GM12878 (cell line): ENCODE results near the gene SEPTIN1. TPM values are rescaled to one million over a fixed set of nuclear protein-coding genes. Genes with fewer than 3 reads are reported as not detected.
A peak's percentile ranks its signal among the peaks of the same experiment; 100 is the strongest.

Source experiments
- ATAC-seq: fragments of 200-7000 bp; cut with Tn5 transposase; 3 replicates; pipeline ENCODE4 v1.9.1; 2020; ENCODE audit warnings: mild to moderate bottlenecking, moderate library complexity
- BruUV-seq: library from RNA; stranded (reverse); fragments of 400-500 nt; replicated peaks from 2 replicates; lab custom pipeline; 2021; lab: Mats Ljungman, UMichigan
- CTCF ChIA-PET: fragments of 300-600 bp; sonication (Branson Sonifier 250); formaldehyde crosslinking; extraction: SDS; loops from one replicate; lab custom pipeline; 2021; ENCODE audit warnings: inconsistent platforms; lab: Yijun Ruan, JAX
- POLR2A ChIA-PET: fragments of 350-600 bp; formaldehyde crosslinking; extraction: SDS; loops from one replicate; lab custom pipeline; 2021; ENCODE audit warnings: inconsistent platforms; lab: Charles Lee
- RAD21 ChIA-PET: fragments of 300-600 bp; sonication (Branson Sonifier 250); formaldehyde crosslinking; loops from one replicate; lab custom pipeline; 2023; ENCODE audit warnings: antibody characterized with exemption; ENCODE audit not compliant: unreplicated experiment; lab: Charles Lee
- SMC1A ChIA-PET: fragments of 300-600 bp; sonication (Branson Sonifier 250); formaldehyde crosslinking; loops from one replicate; lab custom pipeline; 2023; ENCODE audit not compliant: unreplicated experiment, uncharacterized antibody; lab: Charles Lee
- DNase-seq: peaks from one replicate; pipeline ENCODE4 v3.0.0-alpha.2; 2011; ENCODE audit warnings: low read depth, low spot score
- FAIRE-seq: peaks from 3 replicates; lab custom pipeline; 2011; peaks lifted over from hg19 to GRCh38; lab: Jason Lieb, UNC
- H2AFZ ChIP-seq: 2 replicates; pipeline ENCODE4 v1.6.0; 2011; ENCODE audit warnings: low read depth, low read length, control low read depth; ENCODE audit not compliant: control insufficient read depth
- H3K27ac ChIP-seq: 2 replicates; pipeline ENCODE4 v1.5.1; 2011; ENCODE audit warnings: control low read depth; ENCODE audit not compliant: control insufficient read depth, insufficient read depth
- H3K27me3 ChIP-seq, 2 experiments: replicated peaks in 1 of 2; 2 replicates each; pipeline versions ENCODE4 v1.6.0 to v1.6.1; 2011; ENCODE audit warnings: low read length in 1 of 2; ENCODE audit not compliant: control insufficient read depth in 2 of 2, insufficient read depth in 2 of 2
- H3K36me3 ChIP-seq, 2 experiments: 2 replicates each; pipeline ENCODE4 v1.5.1; 2011; ENCODE audit warnings: low read length in 1 of 2; ENCODE audit not compliant: control insufficient read depth in 2 of 2, insufficient read depth in 2 of 2
- H3K4me1 ChIP-seq: 2 replicates; pipeline ENCODE4 v1.6.1; 2011; ENCODE audit warnings: mild to moderate bottlenecking, low read length, moderate library complexity, mixed read lengths; ENCODE audit not compliant: control insufficient read depth, insufficient read depth
- H3K4me2 ChIP-seq: 2 replicates; pipeline ENCODE4 v1.6.0; 2011; ENCODE audit warnings: control low read depth; ENCODE audit not compliant: control insufficient read depth, insufficient read depth
- H3K4me3 ChIP-seq: fragments of 200-600 bp; sonication (generic); 2 replicates; pipeline ENCODE4 v1.5.1; 2016
- H3K79me2 ChIP-seq: 2 replicates; pipeline ENCODE4 v1.6.0; 2011; ENCODE audit warnings: low read length; ENCODE audit not compliant: control insufficient read depth, insufficient read depth
- H3K9ac ChIP-seq: 2 replicates; pipeline ENCODE4 v1.8.0; 2011; ENCODE audit warnings: low read length, control low read depth, mixed read lengths; ENCODE audit not compliant: control insufficient read depth, insufficient read depth
- H3K9me3 ChIP-seq: replicated peaks from 3 replicates; pipeline ENCODE4 v1.5.1; 2011; ENCODE audit warnings: mild to moderate bottlenecking, low read length; ENCODE audit not compliant: control insufficient read depth, insufficient read depth
- H4K20me1 ChIP-seq: 2 replicates; pipeline ENCODE4 v1.6.0; 2011; ENCODE audit not compliant: control insufficient read depth, insufficient read depth
- ASH2L ChIP-seq: fragments of 300-600, 200-600 bp; sonication (generic); IDR thresholded peaks from 2 replicates; pipeline ENCODE4 v1.6.1; 2017; ENCODE audit warnings: low read depth, mild to moderate bottlenecking, borderline replicate concordance
- ATF2 ChIP-seq: IDR thresholded peaks from 2 replicates; pipeline ENCODE4 v1.6.1; 2012; ENCODE audit warnings: low read length, inconsistent platforms
- CREB1 ChIP-seq: IDR thresholded peaks from 2 replicates; pipeline ENCODE4 v1.6.1; 2012; ENCODE audit warnings: low read depth, mild to moderate bottlenecking, inconsistent platforms
- DPF2 ChIP-seq: fragments of 450-650 bp; IDR thresholded peaks from 2 replicates; pipeline ENCODE4 v1.6.1; 2017; ENCODE audit warnings: mild to moderate bottlenecking
- EGR1 ChIP-seq, 2 experiments: IDR thresholded peaks; 1 replicate in 1 of 2; 2 replicates in 1 of 2; pipeline ENCODE4 v1.6.1; 2011 to 2012; ENCODE audit warnings: low read depth in 2 of 2, low read length in 2 of 2, borderline replicate concordance in 1 of 2, mild to moderate bottlenecking in 1 of 2, moderate library complexity in 1 of 2
- LARP7 ChIP-seq: fragments of 450-650 bp; IDR thresholded peaks from 2 replicates; pipeline ENCODE4 v1.6.1; 2017; ENCODE audit warnings: mild to moderate bottlenecking
- NR2F1 ChIP-seq: fragments of 450-650 bp; conservative IDR thresholded peaks from 2 replicates; pipeline ENCODE4 v1.6.1; 2017; ENCODE audit warnings: mild to moderate bottlenecking
- PKNOX1 ChIP-seq: fragments of 450-650 bp; IDR thresholded peaks from 2 replicates; pipeline ENCODE4 v1.6.1; 2016; ENCODE audit warnings: mild to moderate bottlenecking
- TCF7 ChIP-seq: IDR thresholded peaks from 2 replicates; pipeline ENCODE4 v1.6.1; 2014; ENCODE audit warnings: antibody characterized with exemption, borderline replicate concordance
- ZBTB40 ChIP-seq: fragments of 450-650 bp; IDR thresholded peaks from 2 replicates; pipeline ENCODE4 v1.6.1; 2016; ENCODE audit warnings: mild to moderate bottlenecking, moderate library complexity, borderline replicate concordance
- ZNF384 ChIP-seq: IDR thresholded peaks from 2 replicates; pipeline ENCODE4 v1.6.1; 2012; ENCODE audit warnings: low read depth, mild to moderate bottlenecking, low read length, improper control_type of control experiment, borderline replicate concordance
- ZNF687 ChIP-seq: fragments of 450-650 bp; IDR thresholded peaks from 2 replicates; pipeline ENCODE4 v1.6.1; 2017; ENCODE audit warnings: mild to moderate bottlenecking, moderate library complexity
- WGBS: methylation state at CpG from one replicate; pipeline ENCODE4 v1.1.6; 2016; ENCODE audit warnings: low lambda C conversion rate; ENCODE audit not compliant: insufficient replicate concordance, insufficient coverage; ENCODE audit errors: missing lambda C conversion rate; 5-methylcytosine and 5-hydroxymethylcytosine counted together
- in situ Hi-C: fragments of 300-500 bp; cut with MboI; formaldehyde crosslinking; loops from 9 replicates; pipeline ENCODE4 v1.14.3; 2018; ENCODE audit warnings: mixed read lengths
- intact Hi-C: fragments of 100-400 bp; cut with micrococcal nuclease; formaldehyde crosslinking; loops from one replicate; pipeline ENCODE4 v1.14.2; 2022; ENCODE audit not compliant: unreplicated experiment
- polyA plus RNA-seq, 11 experiments: library from polyadenylated mRNA; depleted of rRNA in 4 of 11; unstranded in 6 of 11; stranded (reverse) in 5 of 11; fragments of >200 nt; fragmentation: Nextera tagmentation in 4 of 11; fragmentation: Illumina TruSeq in 1 of 11; extraction: Ambion mirVana in 4 of 11; extraction: Trizol in 1 of 11; gene quantifications; 1 replicate in 1 of 11; 2 replicates in 10 of 11; pipeline versions ENCODE4 v1.2.1 to v1.2.3, GENCODE V29; 2011 to 2016; ENCODE audit warnings: inconsistent platforms in 2 of 11, missing spikeins in 2 of 11, low read depth in 1 of 11
- total RNA-seq, 4 experiments: library from RNA; depleted of rRNA in 3 of 4; stranded (reverse); fragments of >200 nt in 3 of 4; fragmentation: Illumina TruSeq in 1 of 4; extraction: Trizol in 1 of 4; gene quantifications; 2 replicates each; pipeline versions ENCODE4 v1.2.1 to v1.2.3, GENCODE V29; 2013 to 2021

The SEPTIN1 gene
- total and polyA plus RNA-seq, 10 of the 15 experiments (the other 5 are each of a cell fraction or from before 2014, with no cell fraction given), result 2.8 to 153 (median 94.1) TPM

- no peaks in the 10 kb centered on the region for H3K27me3 ChIP-seq
- H4K20me1 ChIP-seq, result no peaks in the 10 kb centered on the region
- peak; percentile 60 for ATAC-seq
- RAD21 ChIA-PET, result interaction anchor here (1.1 to 1.6 kb wide), 3 partner anchors 32 to 52 kb away, joined by 3 read pairs; partner anchors contain the start of gene DCTPP1
- H3K36me3 ChIP-seq, result peaks cover 0 to 4% of the 10 kb centered on the region in 2 experiments; a peak in 2 of 4 replicates
- H3K4me2 ChIP-seq, result peak overlapping the region; percentile 92
- CTCF ChIA-PET, result interaction anchor here (0.8 to 1.6 kb wide), 3 partner anchors 18 to 220 kb away, joined by 3 read pairs; no protein-coding TSS in a partner anchor
- BruUV-seq, result no TSS peak
- peaks cover 25% of the 10 kb centered on the region for H3K4me1 ChIP-seq
- peak; percentile 83 for FAIRE-seq
- H2AFZ ChIP-seq, result peak overlapping the region; percentile 62
- peak overlapping the region; percentile 80 for H3K4me3 ChIP-seq
- H3K9me3 ChIP-seq, result no peaks in the 10 kb centered on the region
- peaks cover 27% of the 10 kb centered on the region for H3K79me2 ChIP-seq
- intact Hi-C loops, result no loop called here
- peak overlapping the region; percentile 85 for H3K9ac ChIP-seq
- peak overlapping the region; percentile 97 for H3K27ac ChIP-seq
- WGBS, result 1% methylated on average over 36 of the region's 39 CpGs
- in situ Hi-C loops, result no loop called here
- peak; percentile 55 for DNase-seq
- SMC1A ChIA-PET, result interaction anchor here (0.6 to 1.3 kb wide), 2 partner anchors 24 to 52 kb away, joined by 3 read pairs; partner anchors contain the start of gene DCTPP1
- POLR2A ChIA-PET, result interaction anchor here (0.5 to 1.5 kb wide), 6 partner anchors 9 to 286 kb away, joined by 3 to 4 read pairs (median 3); partner anchors contain the start of genes PRR14 and TBX6
- TF ChIP-seq CREB1 (peak; percentile 93), ASH2L (0 out of 2 replicates have a peak, but pooled peaks have one; percentile 74), ATF2 (no peak), DPF2 (peak; percentile 72), LARP7 (peak; percentile 48; the same call in 1 of the 2 replicates), EGR1 (IDR thresholded peaks at IDR 0.05; ENCODE audit: borderline replicate concordance in 1 of 2, low read depth in 2 of 2, low read length in 2 of 2) (peak in 1 of 2 experiments; percentile 91; a peak in 1 of 3 replicates), ZBTB40 (peak; percentile 73), TCF7 (no peak), ZNF687 (peak; percentile 99), PKNOX1 (peak; percentile 49; the same call in 1 of the 2 replicates), NR2F1 (no peak), ZNF384 (no peak)
Measured at GRCh38 chr16:30377812-30378235, 4.5 kb downstream of the SEPTIN1 start.
